ENCODE measurements around the gene MAZ. TPM values are rescaled to one million over a fixed set of nuclear protein-coding genes. Genes with fewer than 3 reads are reported as not detected.

MAZ gene
- total RNA-seq, 2 donors from 2014 or later = 73.0 to 99.4 TPM

- no peak for ATAC-seq (ENCODE audit: insufficient number of reproducible peaks, low FRiP score, low read depth)
- H3K4me1 ChIP-seq (ENCODE audit: control insufficient read depth in 1 of 2, low read depth in 2 of 2) = peaks cover 45 to 70% of the 10 kb centered on the region in 2 donors
These were observed 3.7 kb downstream of the MAZ start for GRCh38 chr16:29809850-29810698.

GRCh38 chr16:29810699-29811169, 4.4 kb downstream of the MAZ start:
- H3K4me3 ChIP-seq = peak overlapping the region; percentile 79
- H3K9me3 ChIP-seq = no peaks in the 10 kb centered on the region
- no peak for DNase-seq (ENCODE audit: low spot score)
- peaks cover 47 to 73% of the 10 kb centered on the region in 2 donors for H3K4me1 ChIP-seq (ENCODE audit: control insufficient read depth in 1 of 2, low read depth in 2 of 2)
- ATAC-seq (ENCODE audit: insufficient number of reproducible peaks, low FRiP score, low read depth) = no peak
- H3K27ac ChIP-seq = peak overlapping the region; percentile 92 to 96
- H3K36me3 ChIP-seq = peaks cover 9% of the 10 kb centered on the region
- TF ChIP-seq CTCF (IDR thresholded peaks at IDR 0.05) = no peak
- H3K27me3 ChIP-seq (replicated peaks; ENCODE audit: insufficient read depth) = no peaks in the 10 kb centered on the region

More at GRCh38 chr16:29809850-29810698, 3.7 kb downstream of the MAZ start:
- TF ChIP-seq CTCF (IDR thresholded peaks at IDR 0.05) = no peak
- Histone ChIP-seq H3K36me3 (peaks cover 9% of the 10 kb centered on the region), H3K4me3 (peak overlapping the region; percentile 79), H3K27ac (peak overlapping the region; percentile 92 to 96), H3K27me3 (replicated peaks; ENCODE audit: insufficient read depth) (no peaks in the 10 kb centered on the region), H3K9me3 (no peaks in the 10 kb centered on the region)
- DNase-seq (ENCODE audit: low spot score) = no peak

- H3K9me3 ChIP-seq = no peaks in the 10 kb centered on the region
- no peak for TF ChIP-seq CTCF (IDR thresholded peaks at IDR 0.05)
- no peaks in the 10 kb centered on the region for H3K27me3 ChIP-seq (replicated peaks; ENCODE audit: insufficient read depth)
- DNase-seq (ENCODE audit: low spot score) (peak; percentile 97), ATAC-seq (ENCODE audit: insufficient number of reproducible peaks, low FRiP score, low read depth) (peak; percentile 25)
- H3K4me1 ChIP-seq (ENCODE audit: control insufficient read depth in 1 of 2, low read depth in 2 of 2) = peaks cover 47 to 73% of the 10 kb centered on the region in 2 donors
- H3K4me3 ChIP-seq = peak overlapping the region; percentile 79
- H3K27ac ChIP-seq = peak overlapping the region; percentile 92 to 96
- peaks cover 9% of the 10 kb centered on the region for H3K36me3 ChIP-seq
These were observed 5.0 kb downstream of the MAZ start for GRCh38 chr16:29811170-29811895.

GRCh38 chr16:29811896-29812665, 5.8 kb downstream of the MAZ start, which contains the start of gene PRRT2:
Gene PRRT2 (plus strand): TSS chr16:29812193. CDS start chr16:29813055, 862 bp downstream.
- Histone ChIP-seq H3K27ac (peak within 1 kb of the TSS; percentile 92 to 96), H3K4me3 (peak within 1 kb of the TSS; percentile 79), H3K9me3 (no peaks in the 10 kb centered on the region), H3K27me3 (replicated peaks; ENCODE audit: insufficient read depth) (no peaks in the 10 kb centered on the region), H3K4me1 (ENCODE audit: control insufficient read depth in 1 of 2, low read depth in 2 of 2) (peaks cover 50 to 77% of the 10 kb centered on the region in 2 donors), H3K36me3 (peaks cover 9% of the 10 kb centered on the region)
- no peak for ATAC-seq (ENCODE audit: insufficient number of reproducible peaks, low FRiP score, low read depth)
- TF ChIP-seq CTCF (IDR thresholded peaks at IDR 0.05) = no peak
- DNase-seq (ENCODE audit: low spot score) = peak; percentile 50
